AG10803 (cell line): ENCODE measurements around the gene CTDSP2.

Experiments
- DNase-seq: peaks from one replicate; pipeline ENCODE4 v3.0.0; 2010; ENCODE audit warnings: low read depth
- H3K4me3 ChIP-seq: 2 replicates; pipeline ENCODE4 v1.5.1; 2011; ENCODE audit warnings: mild to moderate bottlenecking, low read length, control low read depth
- TF ChIP-seq, protein P1 (sequence below): conservative IDR thresholded peaks from 2 replicates; pipeline ENCODE4 v1.5.1; 2011; ENCODE audit warnings: mild to moderate bottlenecking, low read length, control low read depth, inconsistent platforms

Gene CTDSP2

DNA sequence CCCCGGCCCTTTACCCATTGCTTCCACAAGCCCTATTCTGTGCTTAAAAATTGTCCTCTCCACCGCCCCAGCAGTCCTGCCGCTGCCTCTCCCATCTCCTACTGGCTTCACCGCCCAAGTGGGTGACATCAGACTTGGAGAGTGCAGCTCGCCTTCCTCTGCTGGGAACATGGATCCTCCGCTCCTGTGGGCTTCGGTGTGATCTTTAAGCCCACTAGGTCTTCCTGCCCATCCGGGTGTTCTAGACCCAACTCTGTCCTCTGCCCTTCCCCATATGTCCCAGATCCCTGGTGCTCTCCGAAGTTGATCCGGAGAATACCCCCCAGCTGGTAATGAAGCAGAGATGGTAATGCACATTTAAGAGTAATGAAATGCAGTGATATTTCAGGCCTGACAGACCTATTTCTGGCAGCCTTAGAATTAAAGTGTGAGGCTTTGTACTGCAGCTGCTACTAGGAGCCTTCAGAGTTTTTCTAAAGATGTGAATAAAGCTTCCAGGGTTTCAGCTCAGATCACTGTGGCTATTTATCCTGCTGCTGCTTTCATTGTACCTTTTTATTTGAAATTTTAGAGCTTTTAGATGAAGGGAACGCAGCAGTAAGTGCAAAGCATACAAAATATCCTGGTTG, 22.9 kb upstream of the CTDSP2 start:
- no peak overlapping the region for H3K4me3 ChIP-seq
- TF ChIP-seq, protein P1, sequence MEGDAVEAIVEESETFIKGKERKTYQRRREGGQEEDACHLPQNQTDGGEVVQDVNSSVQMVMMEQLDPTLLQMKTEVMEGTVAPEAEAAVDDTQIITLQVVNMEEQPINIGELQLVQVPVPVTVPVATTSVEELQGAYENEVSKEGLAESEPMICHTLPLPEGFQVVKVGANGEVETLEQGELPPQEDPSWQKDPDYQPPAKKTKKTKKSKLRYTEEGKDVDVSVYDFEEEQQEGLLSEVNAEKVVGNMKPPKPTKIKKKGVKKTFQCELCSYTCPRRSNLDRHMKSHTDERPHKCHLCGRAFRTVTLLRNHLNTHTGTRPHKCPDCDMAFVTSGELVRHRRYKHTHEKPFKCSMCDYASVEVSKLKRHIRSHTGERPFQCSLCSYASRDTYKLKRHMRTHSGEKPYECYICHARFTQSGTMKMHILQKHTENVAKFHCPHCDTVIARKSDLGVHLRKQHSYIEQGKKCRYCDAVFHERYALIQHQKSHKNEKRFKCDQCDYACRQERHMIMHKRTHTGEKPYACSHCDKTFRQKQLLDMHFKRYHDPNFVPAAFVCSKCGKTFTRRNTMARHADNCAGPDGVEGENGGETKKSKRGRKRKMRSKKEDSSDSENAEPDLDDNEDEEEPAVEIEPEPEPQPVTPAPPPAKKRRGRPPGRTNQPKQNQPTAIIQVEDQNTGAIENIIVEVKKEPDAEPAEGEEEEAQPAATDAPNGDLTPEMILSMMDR: no peak
- no peak for DNase-seq

DNA sequence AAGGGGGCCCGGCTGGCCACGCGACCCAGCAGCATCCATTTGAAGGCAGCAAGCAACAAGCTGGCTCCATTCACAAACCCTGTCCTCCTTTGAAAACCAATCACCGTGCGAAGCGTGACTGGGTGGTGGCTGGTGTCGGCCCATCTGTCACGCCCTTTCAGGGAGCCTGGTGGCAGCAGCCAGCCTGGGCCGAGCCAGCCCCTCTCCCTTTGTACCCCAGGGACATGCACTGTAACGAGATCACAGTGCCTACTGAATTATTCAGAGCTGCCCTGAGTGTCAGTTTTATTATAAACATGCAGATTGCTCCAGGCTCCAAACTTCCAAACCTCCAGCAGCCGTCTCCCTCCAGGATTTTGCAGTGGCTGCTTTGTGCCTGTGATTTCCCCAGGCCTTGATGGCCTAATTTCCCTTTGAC, 22.3 kb upstream of the CTDSP2 start:
- H3K4me3 ChIP-seq: no peak overlapping the region
- TF ChIP-seq, protein P1: no peak
- DNase-seq: no peak

DNA sequence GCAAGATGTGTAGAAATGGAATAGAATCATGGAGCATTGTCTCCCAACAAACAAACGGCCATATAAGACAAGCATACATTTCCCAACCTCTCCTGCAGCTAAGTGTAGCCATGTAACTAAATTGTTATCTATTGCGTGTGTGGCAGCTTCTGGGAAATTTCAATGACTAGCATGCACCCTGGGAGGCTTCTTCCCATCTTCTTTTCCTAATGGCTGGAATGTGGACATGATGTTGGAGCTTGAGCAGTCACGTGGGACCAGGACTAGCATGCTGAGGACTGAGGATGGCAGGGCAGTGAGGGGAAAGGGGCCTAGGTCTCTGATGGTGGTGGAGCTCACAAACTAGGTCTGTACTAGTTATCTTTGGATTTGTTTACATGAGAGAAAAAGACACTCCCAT, 21.7 kb upstream of the CTDSP2 start:
- TF ChIP-seq, protein P1: no peak
- DNase-seq: peak; percentile 60
- H3K4me3 ChIP-seq: no peak overlapping the region

DNA sequence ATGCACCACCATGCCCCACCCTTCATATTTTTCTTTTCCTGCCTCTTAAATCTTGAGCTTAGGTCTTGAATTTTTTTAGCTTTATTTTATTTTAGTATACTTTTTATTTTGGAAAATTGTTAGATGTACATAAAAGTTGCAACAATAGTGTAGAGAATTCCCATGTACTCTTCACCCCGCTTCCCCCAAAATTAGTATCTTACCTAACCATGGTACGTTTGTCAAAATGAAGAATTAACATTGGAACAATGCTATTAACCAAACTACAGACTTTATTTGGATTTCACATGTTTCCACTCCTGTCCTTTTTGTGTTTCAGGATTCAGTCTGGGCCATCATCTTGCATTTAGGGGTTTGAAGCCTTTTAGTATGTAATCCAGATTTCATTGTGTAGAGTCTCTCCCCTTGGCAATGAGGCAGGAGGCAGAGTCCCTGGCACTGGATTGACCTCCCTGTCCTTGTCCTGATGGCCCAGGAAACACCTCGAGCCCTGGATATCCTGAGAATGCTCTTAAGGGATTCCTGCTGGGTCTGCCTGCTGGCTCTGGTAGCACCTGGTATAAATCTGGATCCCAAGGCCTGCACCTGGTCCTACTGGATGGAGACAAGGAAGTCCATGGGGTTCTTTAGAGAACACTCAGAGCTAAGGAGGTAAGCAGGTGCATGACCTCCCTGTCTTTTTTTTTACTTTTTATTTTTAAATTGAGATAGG, 19.9 kb upstream of the CTDSP2 start:
- DNase-seq: no peak
- TF ChIP-seq, protein P1: no peak
- no peak overlapping the region for H3K4me3 ChIP-seq

DNA sequence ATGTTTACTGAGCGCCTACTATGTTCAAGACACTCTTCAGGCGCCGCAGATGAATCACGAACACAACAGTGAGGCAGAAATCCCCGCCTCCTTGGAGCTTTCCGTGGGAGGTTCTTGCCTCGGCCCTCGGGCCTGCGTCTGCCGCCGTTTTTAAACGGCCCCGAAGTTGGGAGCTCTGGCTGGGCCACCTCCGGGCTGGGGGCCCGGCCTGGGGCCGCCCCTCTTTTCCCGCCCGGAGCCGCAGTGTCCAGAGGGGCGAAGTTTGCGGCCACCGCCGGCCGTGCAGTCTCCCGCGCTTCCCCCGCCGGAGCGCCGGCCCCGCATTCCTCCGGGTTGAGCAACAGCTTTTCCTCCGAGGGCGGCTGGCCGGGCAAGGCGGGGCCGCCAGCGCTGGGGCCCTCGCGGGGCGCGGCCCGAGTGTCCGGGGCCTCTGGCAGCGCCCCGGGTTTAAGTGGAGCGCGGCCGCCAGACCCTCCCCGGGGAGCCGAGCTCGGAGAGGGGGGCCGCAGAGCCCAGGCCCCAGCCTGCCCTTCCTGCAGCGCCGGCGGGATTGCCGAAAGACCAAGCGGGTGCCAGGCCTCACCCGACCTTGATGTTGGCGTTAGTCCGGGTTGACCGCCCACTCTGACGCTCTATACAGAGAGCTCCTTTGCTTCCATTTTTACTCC, 18.7 kb upstream of the CTDSP2 start:
- TF ChIP-seq, protein P1: no peak
- peak overlapping the region; percentile 58 for H3K4me3 ChIP-seq
- DNase-seq: peak; percentile 78

DNA sequence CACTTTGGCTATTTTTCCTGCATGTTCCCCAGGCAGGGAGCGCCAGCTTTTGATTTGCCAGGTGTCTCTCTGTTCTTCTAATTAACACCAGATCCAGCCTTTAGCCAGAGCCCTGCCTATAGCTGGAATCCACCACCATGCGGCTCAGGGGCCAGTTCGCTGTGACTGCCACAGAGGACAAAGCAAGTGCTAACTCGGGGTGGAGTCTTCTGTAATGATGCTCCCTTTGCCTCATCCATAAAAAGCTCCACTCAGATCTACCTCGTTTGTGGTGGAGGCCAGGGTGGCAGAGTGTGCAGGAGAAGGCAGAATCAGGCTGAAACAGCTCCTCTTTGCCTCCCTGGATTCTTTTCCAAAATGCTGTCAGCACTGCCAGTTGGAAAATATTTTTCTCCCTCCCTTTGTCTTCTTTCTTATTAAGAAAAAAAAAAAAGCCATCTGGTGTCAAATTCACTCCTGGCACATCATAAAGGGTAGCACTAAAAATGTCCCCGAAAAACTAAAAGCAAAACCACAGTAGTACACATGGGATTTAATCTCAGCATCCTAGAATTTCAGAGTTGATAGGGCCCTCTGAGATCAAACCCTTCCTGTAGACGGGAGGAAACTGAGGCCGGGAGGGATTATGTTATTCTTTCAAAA, 18.0 kb upstream of the CTDSP2 start:
- TF ChIP-seq, protein P1: peak; percentile 21
- peak; percentile 75 for DNase-seq
- peak overlapping the region; percentile 58 for H3K4me3 ChIP-seq
